CD4-positive, alpha-beta memory T cell (primary cell): ENCODE measurements around the gene TMA7. TPM values are rescaled to one million over a fixed set of nuclear protein-coding genes. Genes with fewer than 3 reads are reported as not detected.
A peak's percentile ranks its signal among the peaks of the same experiment; 100 is the strongest.

Source experiments
- CTCF ChIA-PET: fragments of 350-600 bp; sonication (Branson Sonifier 250); formaldehyde crosslinking; loops from one replicate; lab custom pipeline; 2021; ENCODE audit warnings: inconsistent platforms; ENCODE audit not compliant: partially characterized antibody; lab: Charles Lee
- POLR2A ChIA-PET: fragments of 350-600 bp; sonication (Branson Sonifier 250); formaldehyde crosslinking; loops from one replicate; lab custom pipeline; 2021; ENCODE audit not compliant: partially characterized antibody; lab: Charles Lee
- DNase-seq, 5 donors: peaks; one replicate each; pipeline versions ENCODE4 v3.0.0 to v3.0.0-alpha.2; 2020 to 2022; ENCODE audit warnings: mixed read lengths in 1 of 5
- H3K27ac ChIP-seq: one replicate; pipeline ENCODE4 v1.7.0; 2013; ENCODE audit warnings: low read depth, low read length
- H3K27me3 ChIP-seq: 2 replicates; pipeline ENCODE4 v1.7.0; 2013; ENCODE audit warnings: mild to moderate bottlenecking, low read length, moderate library complexity; ENCODE audit not compliant: insufficient read depth
- H3K36me3 ChIP-seq: 2 replicates; pipeline ENCODE4 v1.7.0; 2013; ENCODE audit warnings: mild to moderate bottlenecking, low read length, moderate library complexity; ENCODE audit not compliant: insufficient read depth
- H3K4me1 ChIP-seq: 2 replicates; pipeline ENCODE4 v1.7.0; 2013; ENCODE audit warnings: mild to moderate bottlenecking, low read length, moderate library complexity; ENCODE audit not compliant: insufficient read depth
- H3K4me3 ChIP-seq, 2 donors: one replicate each; pipeline ENCODE4 v1.7.0; 2013; ENCODE audit warnings: low read length in 2 of 2, mild to moderate bottlenecking in 1 of 2
- H3K9me3 ChIP-seq, 2 donors: one replicate each; pipeline ENCODE4 v1.7.0; 2013; ENCODE audit warnings: low read length in 2 of 2, control low read depth in 1 of 2; ENCODE audit not compliant: control insufficient read depth in 1 of 2
- H3K27ac Mint-ChIP-seq, 7 donors: one replicate each; pipeline ENCODE4 v1.8.0; 2020 to 2021; ENCODE audit warnings: mixed read lengths in 7 of 7, mild to moderate bottlenecking in 6 of 7, inconsistent platforms in 3 of 7, moderate library complexity in 3 of 7
- H3K27me3 Mint-ChIP-seq, 2 donors: one replicate each; pipeline ENCODE4 v1.8.0; 2020 to 2021; ENCODE audit warnings: mixed read lengths in 2 of 2
- H3K36me3 Mint-ChIP-seq, 2 donors: one replicate each; pipeline ENCODE4 v1.8.0; 2020 to 2021; ENCODE audit warnings: mixed read lengths in 2 of 2, inconsistent platforms in 1 of 2, mild to moderate bottlenecking in 1 of 2
- H3K4me1 Mint-ChIP-seq, 4 donors: one replicate each; pipeline ENCODE4 v1.8.0; 2020 to 2021; ENCODE audit warnings: mixed read lengths in 4 of 4, mild to moderate bottlenecking in 1 of 4
- H3K4me3 Mint-ChIP-seq, 8 donors: one replicate each; pipeline ENCODE4 v1.8.0; 2020 to 2021; ENCODE audit warnings: mixed read lengths in 8 of 8, mild to moderate bottlenecking in 7 of 8, moderate library complexity in 6 of 8, inconsistent platforms in 3 of 8
- H3K9me3 Mint-ChIP-seq, 8 donors: one replicate each; pipeline ENCODE4 v1.8.0; 2020 to 2021; ENCODE audit warnings: mixed read lengths in 8 of 8, mild to moderate bottlenecking in 5 of 8, inconsistent platforms in 3 of 8, moderate library complexity in 1 of 8
- intact Hi-C: fragments of 100-400 bp; cut with micrococcal nuclease; formaldehyde crosslinking; loops from one replicate; pipeline ENCODE4 v1.15.1; 2023
- polyA plus RNA-seq, 2 donors: library from polyadenylated mRNA; unstranded; fragments of 300-500 nt; fragmentation: Illumina TruSeq; gene quantifications; one replicate each; pipeline ENCODE4 v1.2.3, GENCODE V29; 2021
- total RNA-seq, 2 experiments: library from RNA; stranded (reverse); gene quantifications; one replicate each; pipeline ENCODE4 v1.2.3, GENCODE V29; 2021

Gene TMA7
- total and polyA plus RNA-seq, 4 experiments from 2014 or later = 309 to 952 (median 537) TPM

- no peak for DNase-seq
- Mint-ChIP-seq H3K9me3 (peaks cover 0 to 1% (median 0%) of the 10 kb centered on the region in 8 donors), H3K27ac (no peak overlapping the region), H3K36me3 (no peaks in the 10 kb centered on the region), H3K27me3 (no peaks in the 10 kb centered on the region), H3K4me3 (no peak overlapping the region), H3K4me1 (no peaks in the 10 kb centered on the region)
- Histone ChIP-seq H3K4me1 (no peaks in the 10 kb centered on the region), H3K27ac (no peak overlapping the region), H3K9me3 (no peaks in the 10 kb centered on the region), H3K4me3 (no peak overlapping the region), H3K27me3 (no peaks in the 10 kb centered on the region), H3K36me3 (no peaks in the 10 kb centered on the region)
- ChIA-PET CTCF (interaction anchor here (1.4 to 2.9 kb wide), 3 partner anchors 14 to 93 kb away, joined by 3 to 15 read pairs (median 12); no protein-coding TSS in a partner anchor), POLR2A (no interaction called here)
- intact Hi-C loops = no loop called here
These were observed 25.4 kb upstream of the TMA7 start for GRCh38 chr3:48414376-48415250.

- no peaks in the 10 kb centered on the region for H3K9me3 ChIP-seq
- DNase-seq = no peak
- no peak overlapping the region for H3K27ac ChIP-seq
- Mint-ChIP-seq H3K36me3 (no peaks in the 10 kb centered on the region), H3K9me3 (peaks cover 0 to 1% (median 0%) of the 10 kb centered on the region in 8 donors), H3K4me3 (no peak overlapping the region), H3K27me3 (no peaks in the 10 kb centered on the region), H3K4me1 (no peaks in the 10 kb centered on the region), H3K27ac (no peak overlapping the region)
- intact Hi-C loops = no loop called here
- no peaks in the 10 kb centered on the region for H3K27me3 ChIP-seq
- H3K4me3 ChIP-seq = no peak overlapping the region
- no peaks in the 10 kb centered on the region for H3K4me1 ChIP-seq
- ChIA-PET CTCF (interaction anchor here (1.4 to 2.9 kb wide), 3 partner anchors 14 to 92 kb away, joined by 3 to 15 read pairs (median 12); no protein-coding TSS in a partner anchor), POLR2A (no interaction called here)
- H3K36me3 ChIP-seq = no peaks in the 10 kb centered on the region
These were observed 24.7 kb upstream of the TMA7 start for GRCh38 chr3:48415251-48415953.

- no peak for DNase-seq
- POLR2A ChIA-PET = no interaction called here
- H3K9me3 Mint-ChIP-seq = peaks cover 0 to 1% (median 0%) of the 10 kb centered on the region in 8 donors
- Histone ChIP-seq H3K4me3 (no peak overlapping the region), H3K4me1 (no peaks in the 10 kb centered on the region), H3K27ac (no peak overlapping the region), H3K27me3 (no peaks in the 10 kb centered on the region), H3K9me3 (no peaks in the 10 kb centered on the region), H3K36me3 (no peaks in the 10 kb centered on the region)
- no peak overlapping the region for H3K4me3 Mint-ChIP-seq
- H3K27me3 Mint-ChIP-seq = no peaks in the 10 kb centered on the region
- CTCF ChIA-PET = interaction anchor here (2.7 to 2.9 kb wide), 2 partner anchors 15 to 20 kb away, joined by 12 to 15 read pairs; no protein-coding TSS in a partner anchor
- no peak overlapping the region for H3K27ac Mint-ChIP-seq
- intact Hi-C loops = no loop called here
- no peaks in the 10 kb centered on the region for H3K36me3 Mint-ChIP-seq
- H3K4me1 Mint-ChIP-seq = no peaks in the 10 kb centered on the region
These were observed 24.0 kb upstream of the TMA7 start for GRCh38 chr3:48416091-48416505.

- ChIA-PET POLR2A (no interaction called here), CTCF (interaction anchor here (1.2 to 2.9 kb wide), 2 partner anchors 16 to 20 kb away, joined by 4 to 12 read pairs; no protein-coding TSS in a partner anchor)
- Histone ChIP-seq H3K4me3 (no peak overlapping the region), H3K9me3 (no peaks in the 10 kb centered on the region), H3K4me1 (no peaks in the 10 kb centered on the region), H3K36me3 (no peaks in the 10 kb centered on the region), H3K27ac (no peak overlapping the region), H3K27me3 (no peaks in the 10 kb centered on the region)
- Mint-ChIP-seq H3K36me3 (no peaks in the 10 kb centered on the region), H3K9me3 (peaks cover 0 to 1% (median 0%) of the 10 kb centered on the region in 8 donors), H3K4me3 (no peak overlapping the region), H3K27ac (no peak overlapping the region), H3K27me3 (no peaks in the 10 kb centered on the region), H3K4me1 (no peaks in the 10 kb centered on the region)
- no peak for DNase-seq
- intact Hi-C loops = no loop called here
These were observed 23.5 kb upstream of the TMA7 start for GRCh38 chr3:48416546-48416945.

- H3K27ac ChIP-seq = no peak overlapping the region
- no peaks in the 10 kb centered on the region for H3K4me1 ChIP-seq
- DNase-seq = no peak
- no peaks in the 10 kb centered on the region for H3K27me3 ChIP-seq
- no peak overlapping the region for H3K4me3 ChIP-seq
- Mint-ChIP-seq H3K36me3 (no peaks in the 10 kb centered on the region), H3K27me3 (no peaks in the 10 kb centered on the region), H3K4me3 (no peak overlapping the region), H3K9me3 (peaks cover 0 to 1% (median 0%) of the 10 kb centered on the region in 8 donors), H3K4me1 (peaks cover 0 to 1% (median 0%) of the 10 kb centered on the region in 4 donors), H3K27ac (peak overlapping the region in 1 of 7 donors; percentile 42)
- no peaks in the 10 kb centered on the region for H3K9me3 ChIP-seq
- intact Hi-C loops = no loop called here
- CTCF ChIA-PET = interaction anchor here (1.2 to 2.1 kb wide), 2 partner anchors 17 to 18 kb away, joined by 4 to 6 read pairs; no protein-coding TSS in a partner anchor
- POLR2A ChIA-PET = no interaction called here
- H3K36me3 ChIP-seq = no peaks in the 10 kb centered on the region
These were observed 22.4 kb upstream of the TMA7 start for GRCh38 chr3:48417529-48418108.

GRCh38 chr3:48418140-48418539 is 21.9 kb upstream of the TMA7 start:
- DNase-seq = no peak
- H3K4me1 ChIP-seq = no peaks in the 10 kb centered on the region
- Mint-ChIP-seq H3K27me3 (no peaks in the 10 kb centered on the region), H3K27ac (no peak overlapping the region), H3K4me3 (no peak overlapping the region), H3K9me3 (peaks cover 0 to under 1% (median 0%) of the 10 kb centered on the region in 8 donors), H3K4me1 (peaks cover 0 to 1% (median 0%) of the 10 kb centered on the region in 4 donors), H3K36me3 (no peaks in the 10 kb centered on the region)
- ChIA-PET POLR2A (no interaction called here), CTCF (interaction anchor here (0.8 to 2.1 kb wide), 3 partner anchors 15 to 18 kb away, joined by 5 to 6 read pairs (median 5); no protein-coding TSS in a partner anchor)
- no peak overlapping the region for H3K27ac ChIP-seq
- H3K4me3 ChIP-seq = no peak overlapping the region
- H3K36me3 ChIP-seq = no peaks in the 10 kb centered on the region
- H3K27me3 ChIP-seq = no peaks in the 10 kb centered on the region
- no peaks in the 10 kb centered on the region for H3K9me3 ChIP-seq
- intact Hi-C loops = no loop called here
